Measurements from ENCODE around the gene RNF145. TPM values are rescaled to one million over a fixed set of nuclear protein-coding genes. Genes with fewer than 3 reads are reported as not detected.

Gene RNF145
- total RNA-seq, 1 donor from 2014 or later = 179 TPM

DNA sequence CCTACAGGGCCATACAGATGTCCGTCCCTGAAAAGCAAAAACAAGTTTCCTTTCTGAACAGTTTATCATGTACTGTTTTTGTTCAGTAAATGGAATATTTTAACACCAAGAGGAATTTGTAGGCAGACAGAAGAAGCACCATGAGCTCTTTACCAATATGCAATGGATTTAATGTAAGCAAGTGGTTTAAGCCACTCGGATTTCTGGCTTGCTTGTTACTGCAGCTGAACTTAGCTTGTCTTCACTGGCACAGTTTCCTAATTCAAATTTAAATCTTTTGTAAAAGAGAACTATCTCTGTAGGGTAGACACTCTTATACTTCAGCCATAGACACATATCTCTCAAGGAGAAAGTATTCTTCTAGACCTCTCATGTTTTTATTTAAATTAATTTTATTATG lies 96.9 kb downstream of the RNF145 start:
- no peak overlapping the region for H3K4me3 Mint-ChIP-seq

More for the DNA sequence above, 96.9 kb downstream of the RNF145 start:
- Mint-ChIP-seq H3K9me3 (no peaks in the 10 kb centered on the region), H3K27ac (no peak overlapping the region), H3K36me3 (ENCODE audit: low read depth) (no peaks in the 10 kb centered on the region), H3K27me3 (ENCODE audit: insufficient read depth) (peaks cover 34% of the 10 kb centered on the region), H3K4me1 (ENCODE audit: low read depth) (no peaks in the 10 kb centered on the region)
- intact Hi-C loops (cut with micrococcal nuclease) = no loop called here
- DNase-seq (ENCODE audit: low spot score) = no peak

Other genes with a start within 250 kb of the RNF145 start
- gene EBF1, start 109.6 kb downstream of the RNF145 start, total RNA-seq = not detected in 2 replicates
- gene UBLCP1, start 53.7 kb upstream of the RNF145 start, total RNA-seq = 30.8 and 32.3 TPM in 2 replicates
- gene IL12B, start 120.9 kb upstream of the RNF145 start, total RNA-seq = not detected in 2 replicates